Measurements from ENCODE around the gene DMGDH. TPM values are rescaled to one million over a fixed set of nuclear protein-coding genes. Genes with fewer than 3 reads are reported as not detected.

Gene DMGDH
- total RNA-seq, 1 donor from 2014 or later = 0.78 TPM

- DNase-seq (no peak), ATAC-seq (peak; percentile 20)
- Histone ChIP-seq H3K27ac (no peak overlapping the region), H3K36me3 (no peaks in the 10 kb centered on the region), H3K9me3 (peaks cover 6% of the 10 kb centered on the region), H3K4me1 (no peaks in the 10 kb centered on the region), H3K4me3 (no peak overlapping the region), H3K27me3 (no peaks in the 10 kb centered on the region)
- no peak for TF ChIP-seq CTCF (IDR thresholded peaks at IDR 0.05)
- intact Hi-C loops (cut with DNase I) = no loop called here
Measured at GRCh38 chr5:79077680-79078365, 8.3 kb upstream of the DMGDH start.

GRCh38 chr5:79076819-79077218 lies 7.3 kb upstream of the DMGDH start:
- Histone ChIP-seq H3K27ac (no peak overlapping the region), H3K4me3 (no peak overlapping the region), H3K9me3 (peaks cover 6% of the 10 kb centered on the region), H3K27me3 (no peaks in the 10 kb centered on the region), H3K36me3 (no peaks in the 10 kb centered on the region), H3K4me1 (no peaks in the 10 kb centered on the region)
- no peak for TF ChIP-seq CTCF (IDR thresholded peaks at IDR 0.05)
- DNase-seq (no peak), ATAC-seq (no peak)
- intact Hi-C loops (cut with DNase I) = no loop called here

- intact Hi-C loops (cut with DNase I) = no loop called here
- DNase-seq = no peak
- Histone ChIP-seq H3K4me1 (no peaks in the 10 kb centered on the region), H3K27me3 (no peaks in the 10 kb centered on the region), H3K4me3 (no peak overlapping the region), H3K36me3 (no peaks in the 10 kb centered on the region), H3K9me3 (peaks cover 6% of the 10 kb centered on the region), H3K27ac (no peak overlapping the region)
- no peak for ATAC-seq
- TF ChIP-seq CTCF (IDR thresholded peaks at IDR 0.05) = no peak
Measured at GRCh38 chr5:79075646-79076426, 6.4 kb upstream of the DMGDH start.

- Histone ChIP-seq H3K36me3 (no peaks in the 10 kb centered on the region), H3K9me3 (peaks cover 6% of the 10 kb centered on the region), H3K27ac (no peak overlapping the region), H3K4me3 (no peak overlapping the region), H3K4me1 (no peaks in the 10 kb centered on the region), H3K27me3 (peaks cover 7% of the 10 kb centered on the region)
- TF ChIP-seq CTCF (IDR thresholded peaks at IDR 0.05) = no peak
- DNase-seq = no peak
- no peak for ATAC-seq
- intact Hi-C loops (cut with DNase I) = no loop called here
Measured at GRCh38 chr5:79074641-79075040, 5.2 kb upstream of the DMGDH start.

GRCh38 chr5:79070350-79070667 lies 835 bp upstream of the DMGDH start:
- Histone ChIP-seq H3K4me3 (peak overlapping the region; percentile 41), H3K27ac (no peak overlapping the region), H3K27me3 (peaks cover 19% of the 10 kb centered on the region), H3K36me3 (no peaks in the 10 kb centered on the region), H3K4me1 (no peaks in the 10 kb centered on the region), H3K9me3 (peaks cover 6% of the 10 kb centered on the region)
- TF ChIP-seq CTCF (IDR thresholded peaks at IDR 0.05) = no peak
- intact Hi-C loops (cut with DNase I) = no loop called here
- no peak for ATAC-seq
- DNase-seq = no peak
